Sigmoid colon (tissue), 7 donors: ENCODE data around the gene NPVF. TPM values are rescaled to one million over a fixed set of nuclear protein-coding genes. Genes with fewer than 3 reads are reported as not detected.

Source experiments
- DNase-seq: peaks from one replicate; pipeline ENCODE4 v3.0.0-alpha.2; 2019
- H3K27ac ChIP-seq, 4 donors: fragments of 200-600 bp; sonication (generic); one replicate each; pipeline ENCODE4 v1.5.1; 2016 to 2019; ENCODE audit warnings: mild to moderate bottlenecking in 1 of 4
- H3K27me3 ChIP-seq, 3 donors: fragments of 200-600 bp; sonication (generic); one replicate each; pipeline ENCODE4 v1.5.1; 2019; ENCODE audit warnings: mild to moderate bottlenecking in 1 of 3
- H3K36me3 ChIP-seq, 4 donors: fragments of 200-600 bp; sonication (generic); one replicate each; pipeline ENCODE4 v1.5.1; 2016 to 2019
- H3K4me1 ChIP-seq, 4 donors: fragments of 200-600 bp; sonication (generic); one replicate each; pipeline ENCODE4 v1.5.1; 2017 to 2019
- H3K4me3 ChIP-seq, 4 donors: fragments of 200-600 bp; sonication (generic); one replicate each; pipeline ENCODE4 v1.5.1; 2017 to 2019; ENCODE audit warnings: mild to moderate bottlenecking in 2 of 4, moderate library complexity in 1 of 4
- H3K9me3 ChIP-seq, 4 donors: fragments of 200-600 bp in 3 of 4; sonication (generic) in 3 of 4; one replicate each; pipeline versions ENCODE4 v1.5.1 to v1.6.1; 2013 to 2019
- CTCF ChIP-seq, 4 experiments: fragments of 450-650 bp in 3 of 4; fragments of 200-600 bp in 1 of 4; IDR thresholded peaks; one replicate each; pipeline ENCODE4 v1.5.1; 2016 to 2019; ENCODE audit warnings: antibody characterized with exemption in 4 of 4, mild to moderate bottlenecking in 3 of 4, moderate library complexity in 2 of 4
- EP300 ChIP-seq, 4 donors: sonication (generic); formaldehyde crosslinking; IDR thresholded peaks; one replicate each; pipeline ENCODE4 v1.6.1; 2017; ENCODE audit warnings: antibody characterized with exemption in 4 of 4
- POLR2A ChIP-seq, 2 donors: fragments of 450-650 bp; IDR thresholded peaks; one replicate each; pipeline ENCODE4 v1.6.1; 2016; ENCODE audit warnings: antibody characterized with exemption in 2 of 2, mild to moderate bottlenecking in 2 of 2, moderate library complexity in 2 of 2
- POLR2AphosphoS5 ChIP-seq, 4 donors: sonication (generic); formaldehyde crosslinking; IDR thresholded peaks; one replicate each; pipeline ENCODE4 v1.6.1; 2017; ENCODE audit warnings: antibody characterized with exemption in 4 of 4
- WGBS, 2 donors: extraction: QIAGEN DNeasy Blood & Tissue Kit; methylation state at CpG; one replicate each; pipeline ENCODE4 v1.1.7; 2013; 5-methylcytosine and 5-hydroxymethylcytosine counted together
- intact Hi-C: fragments of 100-400 bp; cut with DNase I; formaldehyde crosslinking; loops from one replicate; pipeline ENCODE4 v1.15.1; 2023
- polyA plus RNA-seq, 3 donors: library from polyadenylated mRNA; stranded (reverse); fragments of 200-250 nt; gene quantifications; one replicate each; pipeline ENCODE4 v1.2.3, GENCODE V29; 2013
- total RNA-seq, 4 donors: library from RNA; depleted of rRNA; stranded (reverse); fragments of >200 nt; gene quantifications; one replicate each; pipeline ENCODE4 v1.1.0, GENCODE V29; 2016
- donor health status: healthy with polysubstance abuse.
- donor health status: Bipolar disorder and iron deficiency.
- donor health status: healthy.

NPVF gene
- total and polyA plus RNA-seq, 7 donors: not detected

GRCh38 chr7:25239888-25240287 is 11.6 kb upstream of the NPVF start:
- Histone ChIP-seq H3K9me3 (no peaks in the 10 kb centered on the region), H3K4me1 (peaks cover 0 to 31% (median 19%) of the 10 kb centered on the region in 4 donors), H3K27me3 (no peaks in the 10 kb centered on the region), H3K4me3 (no peak overlapping the region), H3K27ac (no peak overlapping the region), H3K36me3 (no peaks in the 10 kb centered on the region)
- intact Hi-C loops: no loop called here
- 86 to 90% methylated on average over 3 of the region's 3 CpGs for WGBS, 2 donors
- DNase-seq: no peak
- no peak for TF ChIP-seq POLR2AphosphoS5 (IDR thresholded peaks at IDR 0.05)
- TF ChIP-seq POLR2A (IDR thresholded peaks at IDR 0.05): no peak
- TF ChIP-seq CTCF (IDR thresholded peaks at IDR 0.05): no peak
- TF ChIP-seq EP300 (IDR thresholded peaks at IDR 0.05): no peak

GRCh38 chr7:25238066-25238725 is 9.9 kb upstream of the NPVF start:
- intact Hi-C loops: no loop called here

GRCh38 chr7:25235471-25235870 is 7.2 kb upstream of the NPVF start:
- DNase-seq: no peak
- Histone ChIP-seq H3K27me3 (no peaks in the 10 kb centered on the region), H3K27ac (no peak overlapping the region), H3K4me3 (no peak overlapping the region), H3K9me3 (no peaks in the 10 kb centered on the region), H3K36me3 (no peaks in the 10 kb centered on the region), H3K4me1 (peaks cover 0 to 28% (median 10%) of the 10 kb centered on the region in 4 donors)
- intact Hi-C loops: no loop called here
- TF ChIP-seq EP300 (IDR thresholded peaks at IDR 0.05) (no peak), CTCF (IDR thresholded peaks at IDR 0.05) (no peak), POLR2A (IDR thresholded peaks at IDR 0.05) (no peak), POLR2AphosphoS5 (IDR thresholded peaks at IDR 0.05) (no peak)
- 92 to 95% methylated on average over 3 of the region's 3 CpGs for WGBS, 2 donors

More at GRCh38 chr7:25238066-25238725, 9.9 kb upstream of the NPVF start:
- peaks cover 0 to 33% (median 16%) of the 10 kb centered on the region in 4 donors for H3K4me1 ChIP-seq
- TF ChIP-seq POLR2AphosphoS5 (IDR thresholded peaks at IDR 0.05): no peak
- no peak for TF ChIP-seq CTCF (IDR thresholded peaks at IDR 0.05)
- TF ChIP-seq POLR2A (IDR thresholded peaks at IDR 0.05): no peak
- no peak for TF ChIP-seq EP300 (IDR thresholded peaks at IDR 0.05)
- H3K27ac ChIP-seq: no peak overlapping the region
- H3K4me3 ChIP-seq: no peak overlapping the region
- H3K36me3 ChIP-seq: no peaks in the 10 kb centered on the region
- no peak for DNase-seq
- 76 to 79% methylated on average over 2 of the region's 2 CpGs for WGBS, 2 donors
- H3K27me3 ChIP-seq: no peaks in the 10 kb centered on the region
- H3K9me3 ChIP-seq: no peaks in the 10 kb centered on the region

- Histone ChIP-seq H3K4me3 (no peak overlapping the region), H3K27ac (no peak overlapping the region), H3K36me3 (no peaks in the 10 kb centered on the region), H3K27me3 (no peaks in the 10 kb centered on the region), H3K9me3 (no peaks in the 10 kb centered on the region), H3K4me1 (peaks cover 0 to 19% (median 7%) of the 10 kb centered on the region in 4 donors)
- intact Hi-C loops: no loop called here
- no peak for DNase-seq
- 52 to 63% methylated on average over 4 of the region's 4 CpGs for WGBS, 2 donors
- TF ChIP-seq POLR2AphosphoS5 (IDR thresholded peaks at IDR 0.05) (no peak), CTCF (IDR thresholded peaks at IDR 0.05) (no peak), POLR2A (IDR thresholded peaks at IDR 0.05) (no peak)
Observed at GRCh38 chr7:25234336-25234735, 6.0 kb upstream of the NPVF start.

GRCh38 chr7:25223206-25223605 is 5.1 kb downstream of the NPVF start:
- WGBS, 2 donors: 68 to 84% methylated on average over 3 of the region's 3 CpGs
- no peak for DNase-seq
- intact Hi-C loops: no loop called here
- no peak overlapping the region for H3K4me3 ChIP-seq
- no peaks in the 10 kb centered on the region for H3K36me3 ChIP-seq
- no peak for TF ChIP-seq POLR2AphosphoS5 (IDR thresholded peaks at IDR 0.05)
- TF ChIP-seq EP300 (IDR thresholded peaks at IDR 0.05): no peak
- no peak for TF ChIP-seq CTCF (IDR thresholded peaks at IDR 0.05)
- no peak for TF ChIP-seq POLR2A (IDR thresholded peaks at IDR 0.05)
- no peaks in the 10 kb centered on the region for H3K4me1 ChIP-seq
- no peaks in the 10 kb centered on the region for H3K9me3 ChIP-seq
- H3K27me3 ChIP-seq: no peaks in the 10 kb centered on the region
- H3K27ac ChIP-seq: no peak overlapping the region
